ENCODE measurements around the gene SERPINC1. TPM values are rescaled to one million over a fixed set of nuclear protein-coding genes. Genes with fewer than 3 reads are reported as not detected.
"Not testable (repeated sequence)": the region's sequence is repeated elsewhere in the genome, so short reads cannot be mapped to it uniquely, and the experiment has no call there.

The SERPINC1 gene
- total RNA-seq, 1 donor from 2014 or later, result 3.7 TPM

DNA sequence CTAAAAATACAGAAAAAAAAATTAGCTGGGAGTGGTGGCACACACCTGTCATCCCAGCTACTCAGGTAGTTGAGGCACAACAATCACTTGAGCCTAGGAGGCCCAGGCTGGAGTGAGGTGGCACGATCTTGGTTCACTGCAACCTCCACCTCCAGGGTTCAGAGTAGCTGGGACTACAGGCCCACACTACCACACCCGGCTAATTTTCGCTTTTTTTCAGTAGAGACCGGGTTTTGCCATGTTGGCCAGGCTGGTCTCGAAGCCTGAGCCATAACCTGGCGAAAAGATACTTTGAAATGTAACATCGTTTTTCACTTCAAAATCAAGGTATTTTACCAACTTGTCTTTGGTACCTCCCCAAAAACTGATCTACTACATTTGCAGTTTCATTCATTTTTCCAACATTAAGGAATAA is 55.4 kb downstream of the SERPINC1 start:
- DNase-seq (ENCODE audit: low spot score in 2 of 2), result no peak
- no peaks in the 10 kb centered on the region for H3K9me3 ChIP-seq
- no peaks in the 10 kb centered on the region for H3K27me3 ChIP-seq
- intact Hi-C loops (cut with DNase I), result loop anchor here (10.0 kb wide), 1 partner anchor 1163 kb away; the partner anchor contains the start of gene MRPS14
- no peak overlapping the region for H3K4me3 ChIP-seq
- H3K27ac ChIP-seq, result no peak overlapping the region
- H3K36me3 ChIP-seq, result peaks cover 46 to 87% of the 10 kb centered on the region in 2 donors
- peaks cover 0 to 3% of the 10 kb centered on the region in 2 donors for H3K4me1 ChIP-seq
- no peak for TF ChIP-seq CTCF (IDR thresholded peaks at IDR 0.05)

GRCh38 chr1:173860065-173860464 is 57.1 kb downstream of the SERPINC1 start:
- intact Hi-C loops (cut with DNase I), result loop anchor here (10.0 kb wide), 1 partner anchor 1165 kb away; the partner anchor contains the start of gene MRPS14
- TF ChIP-seq CTCF (IDR thresholded peaks at IDR 0.05), result no peak
- no peak for DNase-seq (ENCODE audit: low spot score in 2 of 2)

GRCh38 chr1:173859547-173859946 is 57.6 kb downstream of the SERPINC1 start:
- DNase-seq (ENCODE audit: low spot score in 2 of 2); intact Hi-C loops (cut with DNase I): not testable (repeated sequence)

More at GRCh38 chr1:173860065-173860464, 57.1 kb downstream of the SERPINC1 start:
- no peaks in the 10 kb centered on the region for H3K9me3 ChIP-seq
- no peak overlapping the region for H3K27ac ChIP-seq
- H3K36me3 ChIP-seq, result peaks cover 49 to 85% of the 10 kb centered on the region in 2 donors
- no peak overlapping the region for H3K4me3 ChIP-seq
- no peaks in the 10 kb centered on the region for H3K27me3 ChIP-seq
- no peaks in the 10 kb centered on the region for H3K4me1 ChIP-seq

GRCh38 chr1:173857363-173857917 is 59.7 kb downstream of the SERPINC1 start:
- Histone ChIP-seq H3K9me3 (no peaks in the 10 kb centered on the region), H3K27me3 (no peaks in the 10 kb centered on the region), H3K36me3 (peaks cover 29 to 71% of the 10 kb centered on the region in 2 donors), H3K4me1 (no peaks in the 10 kb centered on the region), H3K4me3 (no peak overlapping the region), H3K27ac (no peak overlapping the region)
- TF ChIP-seq CTCF (IDR thresholded peaks at IDR 0.05), result no peak
- intact Hi-C loops (cut with DNase I), result no loop called here
- DNase-seq (ENCODE audit: low spot score in 2 of 2), result no peak

More at GRCh38 chr1:173859547-173859946, 57.6 kb downstream of the SERPINC1 start:
- H3K27ac ChIP-seq, H3K27me3 ChIP-seq, H3K4me1 ChIP-seq, H3K9me3 ChIP-seq, H3K4me3 ChIP-seq: not testable (repeated sequence)
- H3K36me3 ChIP-seq, result peaks cover 44 to 80% of the 10 kb centered on the region in 2 donors

- Histone ChIP-seq H3K27me3 (no peaks in the 10 kb centered on the region), H3K36me3 (peaks cover 31 to 71% of the 10 kb centered on the region in 2 donors), H3K9me3 (no peaks in the 10 kb centered on the region), H3K4me1 (no peaks in the 10 kb centered on the region), H3K27ac (no peak overlapping the region), H3K4me3 (no peak overlapping the region)
- no peak for TF ChIP-seq CTCF (IDR thresholded peaks at IDR 0.05)
- no peak for DNase-seq (ENCODE audit: low spot score in 2 of 2)
- intact Hi-C loops (cut with DNase I), result no loop called here
These were observed 60.2 kb downstream of the SERPINC1 start for GRCh38 chr1:173856903-173857302.

GRCh38 chr1:173856014-173856413 is 61.1 kb downstream of the SERPINC1 start:
- intact Hi-C loops (cut with DNase I), result no loop called here
- Histone ChIP-seq H3K36me3 (peaks cover 30 to 72% of the 10 kb centered on the region in 2 donors), H3K27ac (no peak overlapping the region), H3K27me3 (no peaks in the 10 kb centered on the region), H3K9me3 (no peaks in the 10 kb centered on the region), H3K4me1 (no peaks in the 10 kb centered on the region), H3K4me3 (no peak overlapping the region)
- DNase-seq (ENCODE audit: low spot score in 2 of 2), result no peak
- TF ChIP-seq CTCF (IDR thresholded peaks at IDR 0.05), result no peak

Other genes with a start within 250 kb of the SERPINC1 start
- not detected for gene ANKRD45, start 247.5 kb downstream of the SERPINC1 start, total RNA-seq
- gene KLHL20, start 202.3 kb downstream of the SERPINC1 start, total RNA-seq, result 15.5 TPM
- gene DARS2, start 92.7 kb downstream of the SERPINC1 start, total RNA-seq, result 12.1 TPM
- 0.53 TPM for gene CENPL, start 92.4 kb downstream of the SERPINC1 start, total RNA-seq
- gene GAS5, start 49.3 kb downstream of the SERPINC1 start, total RNA-seq, result 149 TPM
- 5.0 TPM for gene ZBTB37, start 48.9 kb downstream of the SERPINC1 start, total RNA-seq
- gene RC3H1, start 105.0 kb upstream of the SERPINC1 start, total RNA-seq, result 5.1 TPM
- 48.4 TPM for gene RABGAP1L, start 242.2 kb upstream of the SERPINC1 start, total RNA-seq